Astrocyte of the spinal cord (primary cell): ENCODE data around the gene CYP1A2.
A peak's percentile ranks its signal among the peaks of the same experiment; 100 is the strongest.

Experiments used
- DNase-seq: peaks from one replicate; pipeline ENCODE4 v3.0.0; 2011; ENCODE audit warnings: low read depth, low spot score
- H3K4me3 ChIP-seq: 2 replicates; pipeline ENCODE4 v1.5.1; 2011; ENCODE audit warnings: low read depth, mild to moderate bottlenecking, low read length, moderate library complexity
- CTCF ChIP-seq: IDR thresholded peaks from 2 replicates; pipeline ENCODE4 v1.5.1; 2012; ENCODE audit warnings: low read depth, mild to moderate bottlenecking, low read length, inconsistent platforms
- in situ Hi-C: cut with HindIII; loops from 2 replicates; pipeline ENCODE4 v1.10.0; 2017; ENCODE audit warnings: low sequenced_read_pairs

The CYP1A2 gene

GRCh38 chr15:74792227-74793016 is 43.8 kb downstream of the CYP1A2 start:
- TF ChIP-seq CTCF = no peak
- H3K4me3 ChIP-seq = no peak overlapping the region

DNA sequence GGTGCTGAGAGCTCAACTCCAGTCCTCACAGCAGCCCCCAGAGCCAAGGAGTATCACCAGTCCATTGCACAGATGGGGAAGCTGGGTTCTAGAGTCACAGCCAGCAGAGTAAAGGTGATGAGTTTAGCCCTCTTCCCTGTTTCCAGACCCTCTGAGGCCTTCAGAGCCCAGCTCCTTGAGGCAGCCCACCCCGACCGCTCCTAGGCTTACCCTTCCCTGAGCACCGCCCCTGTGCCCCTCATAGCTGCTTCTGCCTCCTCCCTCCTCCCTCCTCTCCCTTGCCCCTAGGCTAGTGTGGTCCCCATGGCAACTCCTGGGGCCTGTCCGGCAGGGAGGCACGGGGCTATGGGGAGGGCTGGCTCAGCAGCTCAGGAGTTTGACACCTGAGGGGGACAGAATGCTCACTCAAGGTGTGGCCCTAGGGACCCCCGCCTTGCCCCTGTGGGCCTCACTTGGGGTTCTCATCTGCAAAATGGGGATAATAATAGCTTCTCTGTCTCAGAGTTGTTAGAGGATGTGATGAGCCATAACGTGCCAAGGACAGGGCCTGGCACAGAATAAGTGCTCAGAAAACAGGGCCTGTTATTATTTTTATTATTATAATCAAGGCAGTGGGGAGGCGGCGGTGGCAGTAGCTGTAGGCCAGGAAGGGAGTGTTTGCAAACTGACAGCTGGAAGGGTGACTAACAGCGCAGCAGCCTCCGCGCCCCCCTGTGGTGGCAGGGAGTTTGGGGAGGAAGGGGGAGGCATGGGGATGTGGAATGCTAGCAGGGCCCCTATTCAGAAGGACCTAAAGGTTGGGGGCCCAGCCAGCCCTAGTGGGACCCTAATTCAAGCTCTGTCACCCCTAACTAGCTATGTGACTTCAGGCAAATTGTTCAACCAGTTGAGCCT is 44.7 kb downstream of the CYP1A2 start:
- in situ Hi-C loops = no loop called here
- H3K4me3 ChIP-seq = no peak overlapping the region
- DNase-seq = peak; percentile 32
- TF ChIP-seq CTCF = peak; percentile 30

More at GRCh38 chr15:74792227-74793016, 43.8 kb downstream of the CYP1A2 start:
- in situ Hi-C loops = no loop called here
- DNase-seq = no peak

DNA sequence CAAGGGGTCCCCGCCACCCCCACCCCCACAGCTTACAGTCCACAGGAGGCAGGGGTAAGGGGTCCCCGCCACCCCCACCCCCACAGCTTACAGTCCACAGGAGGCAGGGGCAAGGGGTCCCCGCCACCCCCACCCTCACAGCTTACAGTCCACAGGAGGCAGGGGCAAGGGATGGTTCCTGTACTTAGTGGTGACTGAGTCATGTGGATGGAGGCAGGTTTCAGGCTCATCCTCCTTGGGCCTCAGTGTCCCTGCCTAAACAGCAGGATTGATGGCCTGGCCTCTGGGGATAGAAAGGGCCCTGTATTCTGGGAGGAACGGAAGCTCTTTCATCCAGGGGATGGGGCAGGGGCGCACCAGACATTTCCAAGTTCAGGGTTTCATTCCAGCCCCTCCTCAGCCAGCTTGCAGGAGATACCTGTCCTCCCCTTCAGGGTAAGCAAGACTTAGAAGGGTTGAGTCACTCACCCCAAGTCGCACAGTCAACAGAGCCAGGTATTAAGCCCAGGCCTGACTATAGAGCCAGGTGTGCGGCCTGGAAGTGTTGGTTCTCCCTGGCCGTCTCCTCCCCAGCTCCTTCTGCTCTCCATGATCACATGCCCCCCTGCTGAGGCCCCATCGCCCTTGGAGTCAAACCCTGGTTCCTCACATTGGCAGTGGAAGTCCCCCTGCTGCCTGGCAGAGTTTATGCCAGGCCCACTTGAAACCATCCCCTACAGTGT is 45.8 kb downstream of the CYP1A2 start:
- DNase-seq = no peak
- in situ Hi-C loops = no loop called here
- no peak overlapping the region for H3K4me3 ChIP-seq
- no peak for TF ChIP-seq CTCF

DNA sequence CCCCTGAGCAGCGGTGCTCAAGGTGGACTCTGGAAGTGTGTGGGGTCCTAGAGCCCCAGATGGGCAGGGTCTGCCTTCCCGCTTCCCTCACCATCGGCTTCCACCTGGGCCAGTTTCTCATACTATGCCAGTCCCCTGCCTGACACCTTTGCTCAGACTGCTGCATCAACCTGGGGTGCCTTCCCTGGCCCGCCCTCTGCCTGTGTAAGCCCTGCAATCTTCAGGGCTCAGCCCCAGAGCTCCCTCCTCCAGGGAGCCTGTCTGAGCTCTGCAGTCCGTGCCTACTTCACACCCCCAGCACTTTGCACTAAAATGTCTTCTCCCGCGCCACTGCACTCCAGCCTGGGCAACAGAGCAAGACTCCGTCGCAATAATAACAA is 46.3 kb downstream of the CYP1A2 start:
- DNase-seq = no peak
- no peak for TF ChIP-seq CTCF
- in situ Hi-C loops = no loop called here
- no peak overlapping the region for H3K4me3 ChIP-seq

GRCh38 chr15:74795966-74796625 is 47.5 kb downstream of the CYP1A2 start:
- no peak for DNase-seq
- H3K4me3 ChIP-seq = no peak overlapping the region
- in situ Hi-C loops = no loop called here
- no peak for TF ChIP-seq CTCF
